GM12874 (cell line): ENCODE results near the gene TRIM29.

Experiments
- CTCF ChIP-seq: IDR thresholded peaks from 2 replicates; pipeline ENCODE4 v1.5.1; 2011; ENCODE audit warnings: low read depth, mild to moderate bottlenecking, control low read depth, low read length, moderate library complexity; ENCODE audit not compliant: insufficient read depth

TRIM29 gene

GRCh38 chr11:120074076-120074475 lies 63.8 kb downstream of the TRIM29 start:
- TF ChIP-seq CTCF = no peak

GRCh38 chr11:120073196-120073595 lies 64.7 kb downstream of the TRIM29 start:
- no peak for TF ChIP-seq CTCF

- TF ChIP-seq CTCF = no peak
Measured at GRCh38 chr11:120068114-120068573, 69.8 kb downstream of the TRIM29 start.

GRCh38 chr11:120067438-120068113 lies 70.3 kb downstream of the TRIM29 start:
- no peak for TF ChIP-seq CTCF

- no peak for TF ChIP-seq CTCF
Measured at GRCh38 chr11:120066738-120067437, 71.0 kb downstream of the TRIM29 start.

GRCh38 chr11:120065876-120066275 lies 72.0 kb downstream of the TRIM29 start:
- TF ChIP-seq CTCF = no peak

GRCh38 chr11:120065176-120065575 lies 72.7 kb downstream of the TRIM29 start:
- TF ChIP-seq CTCF = no peak
